GM12874 (cell line): ENCODE measurements around the gene CDH13.

Source experiments
- TF ChIP-seq, protein P1 (sequence below): IDR thresholded peaks from 2 replicates; pipeline ENCODE4 v1.5.1; 2011; ENCODE audit warnings: low read depth, mild to moderate bottlenecking, control low read depth, low read length, moderate library complexity; ENCODE audit not compliant: insufficient read depth

The CDH13 gene

GRCh38 chr16:83197450-83197849 is 570.7 kb downstream of the CDH13 start:
- TF ChIP-seq, protein P1, sequence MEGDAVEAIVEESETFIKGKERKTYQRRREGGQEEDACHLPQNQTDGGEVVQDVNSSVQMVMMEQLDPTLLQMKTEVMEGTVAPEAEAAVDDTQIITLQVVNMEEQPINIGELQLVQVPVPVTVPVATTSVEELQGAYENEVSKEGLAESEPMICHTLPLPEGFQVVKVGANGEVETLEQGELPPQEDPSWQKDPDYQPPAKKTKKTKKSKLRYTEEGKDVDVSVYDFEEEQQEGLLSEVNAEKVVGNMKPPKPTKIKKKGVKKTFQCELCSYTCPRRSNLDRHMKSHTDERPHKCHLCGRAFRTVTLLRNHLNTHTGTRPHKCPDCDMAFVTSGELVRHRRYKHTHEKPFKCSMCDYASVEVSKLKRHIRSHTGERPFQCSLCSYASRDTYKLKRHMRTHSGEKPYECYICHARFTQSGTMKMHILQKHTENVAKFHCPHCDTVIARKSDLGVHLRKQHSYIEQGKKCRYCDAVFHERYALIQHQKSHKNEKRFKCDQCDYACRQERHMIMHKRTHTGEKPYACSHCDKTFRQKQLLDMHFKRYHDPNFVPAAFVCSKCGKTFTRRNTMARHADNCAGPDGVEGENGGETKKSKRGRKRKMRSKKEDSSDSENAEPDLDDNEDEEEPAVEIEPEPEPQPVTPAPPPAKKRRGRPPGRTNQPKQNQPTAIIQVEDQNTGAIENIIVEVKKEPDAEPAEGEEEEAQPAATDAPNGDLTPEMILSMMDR: no peak

GRCh38 chr16:83198977-83199376 is 572.2 kb downstream of the CDH13 start:
- TF ChIP-seq, protein P1: no peak

GRCh38 chr16:83200005-83200779 is 573.4 kb downstream of the CDH13 start:
- TF ChIP-seq, protein P1: no peak

- TF ChIP-seq, protein P1: no peak
These were observed 575.0 kb downstream of the CDH13 start for GRCh38 chr16:83201748-83202147.

DNA sequence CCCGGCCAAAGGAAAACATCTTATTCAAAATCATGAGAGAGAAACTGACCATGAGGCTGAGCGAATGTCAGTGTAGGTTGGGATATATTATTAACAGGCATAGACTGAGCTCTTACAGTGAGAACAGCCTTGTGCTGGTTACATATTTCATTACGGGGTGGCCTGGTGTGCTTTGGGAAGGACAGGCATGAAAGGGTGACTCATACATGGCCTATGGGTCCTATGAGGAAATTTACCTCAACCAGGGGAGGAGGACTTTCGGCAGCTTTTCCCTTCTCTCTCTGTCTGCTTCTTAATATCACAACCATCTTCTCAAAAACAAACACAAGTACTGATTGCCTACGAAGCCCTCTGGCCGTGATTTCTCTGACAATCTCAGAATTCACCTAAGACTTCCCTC is 579.1 kb downstream of the CDH13 start:
- TF ChIP-seq, protein P1: no peak

DNA sequence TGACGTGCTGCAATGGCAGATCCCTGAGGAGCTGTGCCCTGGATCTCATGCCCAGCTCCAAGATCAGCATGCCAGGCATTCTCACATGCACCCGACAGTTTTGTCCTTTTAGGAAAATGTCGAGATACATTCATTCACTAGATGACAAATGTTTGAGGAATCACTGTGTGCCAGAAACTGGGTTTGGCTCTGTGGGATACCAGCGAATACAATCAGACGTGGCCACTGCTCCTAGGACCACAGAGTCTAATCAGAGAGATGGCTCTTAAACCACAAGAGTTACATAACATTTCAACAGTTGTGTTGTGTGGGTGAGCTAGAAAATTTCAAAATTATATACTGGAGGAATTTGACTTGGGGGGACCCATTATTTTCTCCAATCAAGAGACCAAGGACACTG is 579.7 kb downstream of the CDH13 start:
- TF ChIP-seq, protein P1: no peak

DNA sequence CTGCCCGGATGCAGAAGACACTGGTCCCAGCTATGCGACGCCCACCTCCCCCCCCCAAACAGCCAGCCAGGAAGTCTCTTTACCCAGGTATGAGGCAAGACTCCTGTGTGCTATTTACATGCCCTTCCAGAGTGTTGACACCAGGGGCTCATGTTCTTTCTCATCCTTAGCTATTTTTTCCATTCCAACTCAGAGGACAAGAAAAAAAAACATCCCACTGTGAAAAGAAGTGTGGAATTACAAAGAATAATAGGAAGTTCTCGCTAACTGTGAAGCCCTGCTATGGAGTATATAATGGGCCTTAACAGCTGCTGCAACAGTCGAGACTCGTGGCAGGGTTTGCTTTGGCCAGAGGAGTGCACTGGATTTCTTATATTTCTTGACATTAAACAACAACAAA is 584.9 kb downstream of the CDH13 start:
- TF ChIP-seq, protein P1: no peak
